ENCODE data around the gene UHRF1. TPM values are rescaled to one million over a fixed set of nuclear protein-coding genes. Genes with fewer than 3 reads are reported as not detected.

The UHRF1 gene
- total and polyA plus RNA-seq, 2 of the 4 experiments (the other 2 are of a cell fraction) = 47.4 to 57.4 TPM

DNA sequence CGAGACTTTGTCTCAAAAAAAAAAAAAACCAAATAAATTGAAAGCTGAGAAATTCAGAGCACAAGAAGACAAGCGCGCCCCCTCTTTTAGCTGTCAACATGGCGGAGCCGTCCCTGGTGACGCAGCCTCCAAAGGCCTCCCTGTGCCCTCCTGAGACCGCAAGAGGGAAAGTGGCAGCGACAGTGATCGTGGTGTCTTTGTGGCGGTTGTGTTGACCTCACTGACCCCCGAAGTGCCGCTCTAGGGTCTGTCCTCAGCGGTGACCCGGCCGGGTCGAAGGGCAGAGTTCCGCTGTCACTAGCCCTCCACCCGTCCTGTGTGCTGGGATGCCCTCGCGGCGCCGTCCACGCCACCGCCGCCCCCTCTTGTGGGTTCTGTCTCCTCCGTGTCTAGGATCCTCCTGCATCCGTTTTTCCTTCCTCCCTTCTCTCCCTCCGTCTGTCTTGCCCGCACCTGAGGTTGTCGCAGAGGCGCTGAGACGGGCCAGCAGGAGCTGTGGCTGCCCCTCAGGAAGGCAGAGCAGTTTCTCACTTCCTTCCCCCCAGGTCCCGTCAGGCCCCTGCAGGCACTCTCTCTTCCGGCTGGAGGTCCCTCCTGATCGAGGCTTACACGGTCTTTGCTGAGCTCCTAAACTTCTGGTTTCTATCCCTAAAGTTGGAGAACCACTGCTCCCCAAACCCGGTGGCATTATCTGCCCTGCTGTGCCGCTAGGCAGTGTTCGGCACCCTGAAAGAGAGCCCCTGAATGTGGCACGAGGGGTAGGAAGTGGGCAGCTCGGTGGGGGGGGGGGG, 7.2 kb downstream of the UHRF1 start:
- ATAC-seq (ENCODE audit: low read depth) (no peak), DNase-seq (no peak)
- peak overlapping the region; percentile 59 for H4K5ac ChIP-seq (ENCODE audit: low read depth, low read length)
- H4K8ac ChIP-seq (ENCODE audit: low read depth in 2 of 2, low read length in 2 of 2) = peak overlapping the region in 1 of 2 experiments; percentile 86; a peak in 2 of 4 replicates
- 93% methylated on average over 13 of the region's 41 CpGs; no CpG with 5 or more reads in 1 of the 2 experiments for WGBS, 2 experiments (ENCODE audit: extremely low coverage in 2 of 2, insufficient read length in 1 of 2)
- peak overlapping the region; percentile 81; the same call in 1 of the 2 replicates for H3K14ac ChIP-seq (replicated peaks; ENCODE audit: low read depth, low read length)
- H2BK20ac ChIP-seq (ENCODE audit: low read depth, low read length) = 0 out of 2 replicates have a peak overlapping the region, but pooled peaks have one; percentile 28
- CTCF ChIA-PET = no interaction called here
- no TSS peak for BruUV-seq (replicated peaks)
- H3K4me3 ChIP-seq (ENCODE audit: insufficient read depth, low read depth, low read length) = no peak overlapping the region
- peak overlapping the region; percentile 59 for H2BK5ac ChIP-seq (ENCODE audit: low read depth, low read length, poor library complexity, severe bottlenecking)
- H3K27ac ChIP-seq (ENCODE audit: insufficient read depth, low read length) = peak overlapping the region; percentile 39; the same call in 1 of the 2 replicates
- peak overlapping the region; percentile 22; the same call in 1 of the 3 replicates for H2BK15ac ChIP-seq (ENCODE audit: low read depth, low read length)
- peak overlapping the region; percentile 61 for H2AFZ ChIP-seq (replicated peaks; ENCODE audit: low read length, poor library complexity)
- H3K79me1 ChIP-seq (ENCODE audit: low read depth in 1 of 2, low read length in 2 of 2) = peaks cover 6 to 68% of the 10 kb centered on the region in 2 experiments; a peak in 3 of 4 replicates
- no peak overlapping the region for H3K23ac ChIP-seq (ENCODE audit: low read depth, low read length)
- peak overlapping the region; percentile 57 for H4K91ac ChIP-seq (ENCODE audit: insufficient read depth, low read depth, low read length)
- peak overlapping the region; percentile 89 for H2AK9ac ChIP-seq (replicated peaks; ENCODE audit: low read depth, low read length, poor library complexity)
- no peak overlapping the region for H3K9ac ChIP-seq (ENCODE audit: low read depth, low read length)
- peaks cover 1% of the 10 kb centered on the region; the same call in 1 of the 2 replicates for H3K36me3 ChIP-seq (ENCODE audit: control insufficient read depth, insufficient read depth, low read length)
- H2AK5ac ChIP-seq (ENCODE audit: low read depth, low read length) = peak overlapping the region; percentile 91
- H3K18ac ChIP-seq (ENCODE audit: low read depth, low read length) = no peak overlapping the region; the same call in 1 of the 2 replicates
- peak overlapping the region; percentile 91 for H2BK120ac ChIP-seq (ENCODE audit: low read depth, low read length)
- H3K27me3 ChIP-seq (ENCODE audit: control insufficient read depth, insufficient read depth, low read length) = no peaks in the 10 kb centered on the region
- no peak overlapping the region for H3K56ac ChIP-seq (ENCODE audit: extremely low read depth, insufficient read depth, low read length)
- peak overlapping the region; percentile 92 for H3K4ac ChIP-seq (ENCODE audit: low read depth, low read length)
- peaks cover 27% of the 10 kb centered on the region for H3K4me1 ChIP-seq (ENCODE audit: control insufficient read depth, insufficient read depth, low read length)
- intact Hi-C loops (cut with micrococcal nuclease) = no loop called here
- POLR2A ChIA-PET (ENCODE audit: unreplicated experiment) = interaction anchor here (0.6 kb wide), 1 partner anchor 118 kb away, joined by 7 read pairs; no protein-coding TSS in a partner anchor
- peaks cover 47% of the 10 kb centered on the region for H4K20me1 ChIP-seq (ENCODE audit: insufficient read depth, low read length)
- H3K9me3 ChIP-seq (ENCODE audit: control insufficient read depth, insufficient read depth, low read length) = no peaks in the 10 kb centered on the region
- in situ Hi-C loops (cut with MboI; ENCODE audit: low sequenced_read_pairs) = no loop called here
- dilution Hi-C loops (cut with HindIII; ENCODE audit: low sequenced_read_pairs, unreplicated experiment) = no loop called here
- H3K4me2 ChIP-seq (ENCODE audit: low read depth, low read length) = no peak overlapping the region
- H3K9me1 ChIP-seq (ENCODE audit: insufficient read depth, low read length) = peaks cover 9% of the 10 kb centered on the region
- TF ChIP-seq USF2 (IDR thresholded peaks at IDR 0.05; ENCODE audit: low read depth, low read length) (no peak), CTCF (conservative IDR thresholded peaks at IDR 0.05; ENCODE audit: low read depth, low read length) (no peak), CEBPB (IDR thresholded peaks at IDR 0.05; ENCODE audit: low read depth, low read length) (no peak), RFX5 (IDR thresholded peaks at IDR 0.05; ENCODE audit: low read depth, low read length) (no peak), MXI1 (IDR thresholded peaks at IDR 0.05; ENCODE audit: borderline replicate concordance, low read depth, low read length) (no peak), BHLHE40 (IDR thresholded peaks at IDR 0.05; ENCODE audit: low read depth, low read length) (no peak), CHD1 (IDR thresholded peaks at IDR 0.05; ENCODE audit: low read depth, low read length) (no peak), MAFK (IDR thresholded peaks at IDR 0.05; ENCODE audit: low read depth, low read length) (no peak), FOS (IDR thresholded peaks at IDR 0.05; ENCODE audit: low read depth, low read length) (no peak), POLR2A (IDR thresholded peaks at IDR 0.05; ENCODE audit: low read depth, low read length) (no peak), MAZ (IDR thresholded peaks at IDR 0.05; ENCODE audit: borderline replicate concordance, low read depth, low read length) (no peak), NFE2L2 (IDR thresholded peaks at IDR 0.05; ENCODE audit: low read depth, low read length) (no peak), SMC3 (IDR thresholded peaks at IDR 0.05; ENCODE audit: low read depth, low read length) (no peak)
- TF ChIP-seq, protein P1, sequence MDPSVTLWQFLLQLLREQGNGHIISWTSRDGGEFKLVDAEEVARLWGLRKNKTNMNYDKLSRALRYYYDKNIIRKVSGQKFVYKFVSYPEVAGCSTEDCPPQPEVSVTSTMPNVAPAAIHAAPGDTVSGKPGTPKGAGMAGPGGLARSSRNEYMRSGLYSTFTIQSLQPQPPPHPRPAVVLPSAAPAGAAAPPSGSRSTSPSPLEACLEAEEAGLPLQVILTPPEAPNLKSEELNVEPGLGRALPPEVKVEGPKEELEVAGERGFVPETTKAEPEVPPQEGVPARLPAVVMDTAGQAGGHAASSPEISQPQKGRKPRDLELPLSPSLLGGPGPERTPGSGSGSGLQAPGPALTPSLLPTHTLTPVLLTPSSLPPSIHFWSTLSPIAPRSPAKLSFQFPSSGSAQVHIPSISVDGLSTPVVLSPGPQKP (IDR thresholded peaks at IDR 0.05; ENCODE audit: borderline replicate concordance, low read depth, low read length) = no peak
